ENCODE results near the gene ROR2. TPM values are rescaled to one million over a fixed set of nuclear protein-coding genes. Genes with fewer than 3 reads are reported as not detected.

Gene ROR2
- total and polyA plus RNA-seq, 2 of the 13 experiments (the other 11 are each of a cell fraction or from before 2014, with no cell fraction given) = not detected

DNA sequence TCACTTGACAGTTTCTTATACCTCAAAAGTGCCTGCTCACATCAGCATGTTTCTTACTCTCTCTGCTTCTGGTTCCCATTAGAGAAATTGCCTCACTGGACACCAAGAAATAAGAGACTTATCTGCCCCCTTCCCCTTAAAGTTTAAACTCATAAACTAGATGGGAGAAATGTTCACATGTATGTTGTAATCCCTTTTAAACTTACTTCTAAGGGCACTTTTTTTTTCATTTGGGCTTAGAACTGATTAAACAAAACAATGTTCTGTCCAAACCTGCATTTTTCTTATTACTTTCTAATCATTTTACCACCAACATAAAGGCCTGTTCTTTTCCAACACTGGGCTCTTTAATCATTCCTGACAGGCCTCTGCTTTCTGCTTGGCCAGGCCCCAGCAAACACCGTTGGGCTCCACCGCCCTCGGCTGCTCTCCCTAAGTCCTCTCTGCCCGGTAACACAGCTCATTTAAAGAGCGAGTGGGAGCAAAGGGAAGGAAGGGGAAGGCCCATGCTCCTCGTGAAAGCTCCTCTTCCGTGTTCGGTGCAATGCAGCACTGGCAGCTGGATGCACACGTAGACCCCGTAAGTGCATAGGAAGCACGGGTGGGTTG lies 53.4 kb downstream of the ROR2 start (continued):
- TF ChIP-seq IKZF1 (IDR thresholded peaks at IDR 0.05) = no peak
- no peak for TF ChIP-seq JDP2 (CRISPR knock-in tag; IDR thresholded peaks at IDR 0.05; ENCODE audit: borderline replicate concordance)

DNA sequence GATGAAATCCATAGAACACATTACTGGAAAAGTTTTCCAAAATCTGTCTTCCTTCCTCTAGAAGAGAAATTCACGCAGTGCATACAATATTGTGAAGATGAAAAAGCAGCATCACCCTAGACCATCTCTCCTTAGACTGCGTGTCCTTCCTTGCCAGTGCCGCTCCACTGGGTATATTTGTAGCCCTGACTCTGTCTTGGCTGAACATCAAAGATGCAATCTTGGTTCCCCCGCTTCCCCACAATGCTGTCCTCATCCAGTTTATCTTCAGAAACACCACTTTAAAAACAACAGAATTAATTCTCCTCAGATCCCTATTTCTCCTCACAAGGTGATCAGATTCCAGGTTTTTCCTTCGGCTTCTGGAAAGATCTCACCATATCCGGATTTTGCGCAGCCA lies 53.9 kb downstream of the ROR2 start:
- H3K9me3 ChIP-seq (ENCODE audit: low read length) = no peaks in the 10 kb centered on the region
- intact Hi-C loops (cut with micrococcal nuclease; ENCODE audit: unreplicated experiment) (no loop called here), in situ Hi-C loops (cut with HindIII; ENCODE audit: extremely low pct_ligation_motif_present, low pct_unique_long_range_greater_than_20kb) (no loop called here)
- WGBS (ENCODE audit: low lambda C conversion rate) = 56% methylated on average over 7 of the region's 7 CpGs
- H2AFZ ChIP-seq (ENCODE audit: low read length) = no peak overlapping the region
- TF ChIP-seq ATF1 (CRISPR knock-in tag; IDR thresholded peaks at IDR 0.05) = no peak
- TF ChIP-seq NCOA1 (CRISPR knock-in tag; IDR thresholded peaks at IDR 0.05) = no peak
- TF ChIP-seq ZBTB46 (CRISPR knock-in tag; IDR thresholded peaks at IDR 0.05; ENCODE audit: borderline replicate concordance) = no peak
- TF ChIP-seq ZNF687 (CRISPR knock-in tag; IDR thresholded peaks at IDR 0.05) = no peak
- no peaks in the 10 kb centered on the region for H3K36me3 ChIP-seq (replicated peaks in 1 of 2; ENCODE audit: control insufficient read depth in 1 of 2, insufficient read depth in 2 of 2, low read length in 2 of 2)
- ChIA-PET CTCF (ENCODE audit: low intra/inter-chr PET ratio, low total read pairs) (no interaction called here), POLR2A (no interaction called here)
- peaks cover 16% of the 10 kb centered on the region for H3K4me1 ChIP-seq (ENCODE audit: insufficient read depth, low read length)
- BruUV-seq (replicated peaks) = no TSS peak
- no peak for ATAC-seq
- no peak overlapping the region for H3K27ac ChIP-seq (ENCODE audit: extremely low read length, insufficient read depth, low read length)
- no peak overlapping the region for H3K4me3 ChIP-seq (replicated peaks in 1 of 3; ENCODE audit: insufficient read depth in 1 of 3, low read depth in 2 of 3, low read length in 3 of 3)
- peaks cover 0 to 8% of the 10 kb centered on the region in 2 experiments; a peak in 3 of 5 replicates for H3K27me3 ChIP-seq (ENCODE audit: control insufficient read depth in 1 of 2, insufficient read depth in 2 of 2, low read length in 2 of 2)
- H4K20me1 ChIP-seq (ENCODE audit: insufficient read depth, low read length) = no peaks in the 10 kb centered on the region
- H3K79me2 ChIP-seq (ENCODE audit: insufficient read depth, low read length) = no peaks in the 10 kb centered on the region
- no peak overlapping the region for H3K4me2 ChIP-seq (ENCODE audit: low read depth, low read length)
- no peak for DNase-seq (ENCODE audit: low spot score)
- FAIRE-seq = no peak
- no peak overlapping the region for H3K9ac ChIP-seq (ENCODE audit: insufficient read depth, low read depth, low read length)
